BJ (cell line): ENCODE results near the gene CYTH3. TPM values are rescaled to one million over a fixed set of nuclear protein-coding genes. Genes with fewer than 3 reads are reported as not detected.

Source experiments
- CTCF ChIA-PET: fragments of 350-600 bp; formaldehyde crosslinking; extraction: SDS; loops from one replicate; lab custom pipeline; 2021; ENCODE audit warnings: antibody characterized with exemption, inconsistent platforms; lab: Yijun Ruan, JAX
- POLR2A ChIA-PET: fragments of 300-600 bp; sonication (Branson Sonifier 250); formaldehyde crosslinking; extraction: SDS; loops from one replicate; lab custom pipeline; 2021; ENCODE audit warnings: antibody characterized with exemption; lab: Charles Lee
- DNase-seq: peaks from one replicate; pipeline ENCODE4 v3.0.0-alpha.2; 2011; ENCODE audit warnings: low read depth
- H3K27me3 ChIP-seq: 2 replicates; pipeline ENCODE4 v1.6.0; 2011; ENCODE audit warnings: low read length; ENCODE audit not compliant: control insufficient read depth, insufficient read depth
- H3K36me3 ChIP-seq: 2 replicates; pipeline ENCODE4 v1.5.1; 2011; ENCODE audit warnings: low read length; ENCODE audit not compliant: control insufficient read depth, insufficient read depth
- H3K4me3 ChIP-seq: 2 replicates; pipeline ENCODE4 v1.5.1; 2011; ENCODE audit warnings: low read depth, mild to moderate bottlenecking, control low read depth, low read length
- polyA plus RNA-seq: library from polyadenylated mRNA; depleted of rRNA; stranded (reverse); fragments of >200 nt; gene quantifications from 2 replicates; pipeline ENCODE4 v1.2.3, GENCODE V29; 2011
- TF ChIP-seq, protein P1 (sequence below): IDR thresholded peaks from 2 replicates; pipeline ENCODE4 v1.5.1; 2011; ENCODE audit warnings: low read depth, mild to moderate bottlenecking, control low read depth, inconsistent platforms, low read length, moderate library complexity; ENCODE audit not compliant: insufficient read depth

CYTH3 gene
- polyA plus RNA-seq, 1 experiment = 45.5 TPM

DNA sequence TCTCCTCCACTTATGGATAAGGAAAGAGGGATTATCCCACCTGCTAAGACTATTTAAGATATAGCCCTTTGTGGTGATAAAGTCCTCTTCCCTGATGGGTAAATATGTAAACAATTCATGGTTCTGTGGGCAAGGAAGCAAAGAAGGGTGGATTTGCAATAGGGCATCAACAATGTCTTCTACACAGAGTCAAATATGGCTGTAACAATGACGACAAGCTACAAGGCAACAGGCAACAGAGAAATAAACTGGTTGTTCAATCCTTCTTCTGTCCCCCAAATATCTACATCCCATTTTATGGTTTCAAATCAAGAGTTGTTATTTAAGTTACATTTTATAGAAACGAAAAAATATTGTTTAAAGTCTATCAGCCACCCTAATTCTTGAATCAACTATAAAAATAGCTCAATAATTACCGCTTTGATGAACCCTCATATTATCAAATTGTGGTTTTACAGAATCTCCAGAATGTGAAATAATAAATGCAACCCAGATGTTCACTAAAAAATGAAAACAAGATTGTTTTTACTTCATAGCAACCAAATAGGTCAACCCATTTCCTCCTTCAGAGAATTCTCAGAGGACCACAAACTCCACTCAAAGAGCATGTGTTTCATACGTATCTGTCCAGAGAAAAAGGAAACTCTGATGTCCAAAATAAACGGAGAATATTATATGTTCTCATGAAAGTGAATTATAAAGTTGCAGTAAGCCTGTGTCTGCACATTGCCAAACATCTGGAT, 13.8 kb downstream of the CYTH3 start:
- Histone ChIP-seq H3K27me3 (no peaks in the 10 kb centered on the region), H3K4me3 (no peak overlapping the region), H3K36me3 (no peaks in the 10 kb centered on the region)
- TF ChIP-seq, protein P1, sequence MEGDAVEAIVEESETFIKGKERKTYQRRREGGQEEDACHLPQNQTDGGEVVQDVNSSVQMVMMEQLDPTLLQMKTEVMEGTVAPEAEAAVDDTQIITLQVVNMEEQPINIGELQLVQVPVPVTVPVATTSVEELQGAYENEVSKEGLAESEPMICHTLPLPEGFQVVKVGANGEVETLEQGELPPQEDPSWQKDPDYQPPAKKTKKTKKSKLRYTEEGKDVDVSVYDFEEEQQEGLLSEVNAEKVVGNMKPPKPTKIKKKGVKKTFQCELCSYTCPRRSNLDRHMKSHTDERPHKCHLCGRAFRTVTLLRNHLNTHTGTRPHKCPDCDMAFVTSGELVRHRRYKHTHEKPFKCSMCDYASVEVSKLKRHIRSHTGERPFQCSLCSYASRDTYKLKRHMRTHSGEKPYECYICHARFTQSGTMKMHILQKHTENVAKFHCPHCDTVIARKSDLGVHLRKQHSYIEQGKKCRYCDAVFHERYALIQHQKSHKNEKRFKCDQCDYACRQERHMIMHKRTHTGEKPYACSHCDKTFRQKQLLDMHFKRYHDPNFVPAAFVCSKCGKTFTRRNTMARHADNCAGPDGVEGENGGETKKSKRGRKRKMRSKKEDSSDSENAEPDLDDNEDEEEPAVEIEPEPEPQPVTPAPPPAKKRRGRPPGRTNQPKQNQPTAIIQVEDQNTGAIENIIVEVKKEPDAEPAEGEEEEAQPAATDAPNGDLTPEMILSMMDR = no peak
- DNase-seq = no peak
- POLR2A ChIA-PET = interaction anchor here (0.7 kb wide), 1 partner anchor 12 kb away, joined by 3 read pairs; no protein-coding TSS in a partner anchor
- CTCF ChIA-PET = interaction anchor here (1.0 to 2.0 kb wide), 2 partner anchors 10 to 99 kb away, joined by 3 to 6 read pairs; no protein-coding TSS in a partner anchor

DNA sequence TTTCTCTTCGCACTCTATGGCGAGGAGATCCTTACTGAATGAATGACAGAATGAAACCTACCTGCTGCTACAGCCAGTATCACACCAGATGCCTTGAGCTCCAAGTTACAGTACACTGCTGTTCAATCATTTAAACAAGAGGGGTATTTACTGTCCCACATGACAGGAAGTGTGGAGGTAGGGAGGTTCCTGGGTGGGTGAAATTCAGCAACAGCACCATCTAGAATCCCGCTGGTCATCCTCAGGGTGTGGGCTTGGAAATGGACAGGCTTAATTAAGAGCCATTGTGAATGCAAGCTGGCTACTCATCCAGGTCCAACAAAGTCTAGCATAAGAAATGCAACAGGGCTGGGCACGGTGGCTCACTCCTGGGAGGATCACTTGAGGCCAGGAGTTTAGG, 14.7 kb downstream of the CYTH3 start:
- no peak for DNase-seq
- POLR2A ChIA-PET = no interaction called here
- Histone ChIP-seq H3K27me3 (no peaks in the 10 kb centered on the region), H3K36me3 (no peaks in the 10 kb centered on the region), H3K4me3 (no peak overlapping the region)
- TF ChIP-seq, protein P1 = no peak
- CTCF ChIA-PET = interaction anchor here (0.8 kb wide), 1 partner anchor 13 kb away, joined by 3 read pairs; no protein-coding TSS in a partner anchor

DNA sequence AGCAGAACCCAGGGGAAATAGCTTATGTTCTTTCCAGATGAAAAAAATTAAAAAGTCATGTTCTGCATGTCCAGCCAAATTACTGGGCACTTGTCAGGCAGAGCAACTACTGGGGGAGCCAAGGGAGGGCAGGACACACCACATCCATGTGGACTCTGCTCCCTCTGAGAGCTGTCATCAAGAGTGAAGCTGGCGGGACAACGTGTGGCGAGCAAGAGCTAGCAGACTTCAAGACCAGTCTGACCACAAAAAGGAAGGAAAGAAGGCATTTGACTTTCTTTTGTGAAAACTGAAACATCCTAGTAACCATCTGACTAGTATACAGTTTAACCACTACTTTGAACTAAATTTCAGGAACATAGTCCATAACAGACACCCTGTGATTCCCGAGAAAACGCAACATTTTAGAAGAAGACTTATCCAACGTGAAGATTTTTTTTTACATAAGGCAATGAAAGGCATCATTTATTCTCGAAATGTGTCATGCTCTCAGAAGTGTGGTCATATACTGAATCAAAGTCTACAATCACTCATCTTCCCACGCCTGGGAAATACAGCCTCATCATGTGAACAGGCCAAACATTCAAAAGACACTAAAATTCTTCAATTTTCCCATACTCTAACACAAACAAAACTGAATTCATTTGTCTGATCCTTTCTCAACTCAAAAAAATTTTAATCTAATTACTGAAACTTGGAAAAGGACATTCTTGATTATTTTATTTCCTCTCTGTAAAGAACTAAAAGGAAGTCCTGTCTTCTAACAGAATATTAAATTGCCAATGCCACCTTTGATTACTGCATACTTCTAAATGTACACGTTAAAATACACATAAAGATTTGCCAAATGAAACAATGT, 15.5 kb downstream of the CYTH3 start:
- ChIA-PET CTCF (interaction anchor here (0.8 to 1.1 kb wide), 2 partner anchors 14 to 67 kb away, joined by 3 read pairs; no protein-coding TSS in a partner anchor), POLR2A (no interaction called here)
- Histone ChIP-seq H3K4me3 (no peak overlapping the region), H3K36me3 (no peaks in the 10 kb centered on the region), H3K27me3 (no peaks in the 10 kb centered on the region)
- DNase-seq = no peak
- TF ChIP-seq, protein P1 = no peak

DNA sequence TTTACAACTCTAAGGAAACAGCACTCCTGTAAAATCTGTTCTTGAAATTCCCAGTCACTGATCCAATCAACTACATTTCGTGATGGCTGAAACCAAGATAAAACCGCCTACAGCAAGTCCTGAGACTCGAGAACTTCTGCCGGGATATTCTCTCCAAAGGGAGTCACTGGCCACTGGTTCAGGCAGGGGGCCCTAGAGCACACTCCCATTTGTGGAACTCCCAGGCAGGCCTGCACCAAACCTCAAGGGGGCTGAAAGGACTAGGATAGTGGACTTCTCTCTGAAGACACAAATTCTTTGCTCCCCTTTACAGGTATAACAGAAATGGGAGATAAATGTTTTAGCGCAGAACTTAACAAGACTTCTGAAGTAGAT, 16.3 kb downstream of the CYTH3 start:
- ChIA-PET POLR2A (no interaction called here), CTCF (interaction anchor here (1.1 kb wide), 1 partner anchor 68 kb away, joined by 3 read pairs; no protein-coding TSS in a partner anchor)
- Histone ChIP-seq H3K27me3 (no peaks in the 10 kb centered on the region), H3K4me3 (no peak overlapping the region), H3K36me3 (no peaks in the 10 kb centered on the region)
- TF ChIP-seq, protein P1 = peak; percentile 50
- DNase-seq = no peak

DNA sequence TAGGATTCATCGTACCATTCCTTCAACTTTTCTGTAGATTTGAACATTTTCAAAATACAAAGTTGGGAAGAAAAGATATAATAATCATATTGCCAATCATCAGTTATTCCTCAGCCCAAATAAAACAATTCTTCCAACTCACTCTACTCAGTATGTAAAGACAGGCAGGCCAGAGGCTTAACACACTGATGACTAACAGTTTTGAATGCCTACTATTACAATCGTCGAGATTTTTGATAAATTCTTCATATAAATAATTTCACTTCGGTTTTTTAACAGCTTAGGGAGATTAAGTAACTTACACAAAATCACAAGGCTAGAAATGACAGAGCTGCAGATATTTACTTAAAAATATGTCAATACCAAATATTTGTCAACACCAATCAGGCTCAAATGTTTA, 17.6 kb downstream of the CYTH3 start:
- TF ChIP-seq, protein P1 = no peak
- CTCF ChIA-PET = interaction anchor here (1.0 kb wide), 1 partner anchor 95 kb away, joined by 4 read pairs; no protein-coding TSS in a partner anchor
- POLR2A ChIA-PET = no interaction called here

More for the DNA sequence above, 17.6 kb downstream of the CYTH3 start:
- DNase-seq = no peak
- no peak overlapping the region for H3K4me3 ChIP-seq
- H3K36me3 ChIP-seq = no peaks in the 10 kb centered on the region
- H3K27me3 ChIP-seq = no peaks in the 10 kb centered on the region
